HFF-Myc (cell line): ENCODE measurements around the gene CNPY1.

ENCODE experiments used
- DNase-seq: peaks from one replicate; pipeline ENCODE4 v3.0.0-alpha.2; 2011; ENCODE audit warnings: low read depth; ENCODE audit errors: extremely low read depth
- H3K4me3 ChIP-seq: replicated peaks from 2 replicates; pipeline ENCODE4 v1.5.1; 2011; ENCODE audit warnings: low read depth, mild to moderate bottlenecking, control low read depth, low read length
- TF ChIP-seq, protein P1 (sequence below): IDR thresholded peaks from 2 replicates; pipeline ENCODE4 v1.5.1; 2012; ENCODE audit warnings: mild to moderate bottlenecking, low read depth, low read length, control low read depth; ENCODE audit errors: missing control alignments

Gene CNPY1

DNA sequence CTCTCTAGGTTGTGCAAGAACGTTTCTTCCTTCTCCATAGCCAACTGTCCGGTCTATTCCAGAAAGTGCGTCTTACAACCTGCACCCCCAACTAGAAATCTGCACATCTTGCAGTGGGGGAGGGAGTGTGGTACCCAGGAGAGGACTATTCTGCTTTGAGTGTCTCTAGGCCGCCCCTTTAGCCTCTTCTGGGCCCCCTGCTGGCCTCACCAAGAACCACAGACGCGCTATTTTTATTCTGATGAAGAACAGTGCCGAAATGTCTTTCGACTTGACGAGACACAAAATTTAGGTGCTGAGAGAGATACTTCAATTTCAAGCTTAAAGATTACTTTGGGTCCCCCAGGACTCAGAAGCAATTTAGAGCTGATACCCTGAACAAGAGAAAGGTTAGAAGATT lies 1.0 kb downstream of the CNPY1 start:
- H3K4me3 ChIP-seq: no peak overlapping the region
- no peak for DNase-seq
- TF ChIP-seq, protein P1, sequence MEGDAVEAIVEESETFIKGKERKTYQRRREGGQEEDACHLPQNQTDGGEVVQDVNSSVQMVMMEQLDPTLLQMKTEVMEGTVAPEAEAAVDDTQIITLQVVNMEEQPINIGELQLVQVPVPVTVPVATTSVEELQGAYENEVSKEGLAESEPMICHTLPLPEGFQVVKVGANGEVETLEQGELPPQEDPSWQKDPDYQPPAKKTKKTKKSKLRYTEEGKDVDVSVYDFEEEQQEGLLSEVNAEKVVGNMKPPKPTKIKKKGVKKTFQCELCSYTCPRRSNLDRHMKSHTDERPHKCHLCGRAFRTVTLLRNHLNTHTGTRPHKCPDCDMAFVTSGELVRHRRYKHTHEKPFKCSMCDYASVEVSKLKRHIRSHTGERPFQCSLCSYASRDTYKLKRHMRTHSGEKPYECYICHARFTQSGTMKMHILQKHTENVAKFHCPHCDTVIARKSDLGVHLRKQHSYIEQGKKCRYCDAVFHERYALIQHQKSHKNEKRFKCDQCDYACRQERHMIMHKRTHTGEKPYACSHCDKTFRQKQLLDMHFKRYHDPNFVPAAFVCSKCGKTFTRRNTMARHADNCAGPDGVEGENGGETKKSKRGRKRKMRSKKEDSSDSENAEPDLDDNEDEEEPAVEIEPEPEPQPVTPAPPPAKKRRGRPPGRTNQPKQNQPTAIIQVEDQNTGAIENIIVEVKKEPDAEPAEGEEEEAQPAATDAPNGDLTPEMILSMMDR: peak; percentile 32

DNA sequence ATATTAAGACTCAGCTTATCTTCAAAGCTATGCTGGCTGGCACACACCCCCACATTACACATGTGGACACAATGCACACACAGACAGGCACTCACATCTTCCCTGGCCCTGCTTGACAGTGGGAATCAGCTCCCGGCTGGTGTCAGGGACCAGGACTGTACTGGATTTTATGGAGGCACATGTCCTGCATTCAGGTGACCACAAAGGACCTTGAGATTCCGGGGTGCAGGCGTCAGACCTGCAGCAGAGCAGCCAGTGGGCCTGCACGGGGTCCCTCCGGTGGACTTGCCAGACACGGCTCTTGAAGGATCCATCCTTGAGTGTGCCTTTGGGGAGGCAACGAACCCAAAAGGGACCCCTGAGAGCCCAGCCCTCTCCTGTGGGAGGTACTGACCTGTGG lies 1.9 kb downstream of the CNPY1 start:
- TF ChIP-seq, protein P1: no peak
- no peak overlapping the region for H3K4me3 ChIP-seq
- DNase-seq: no peak

DNA sequence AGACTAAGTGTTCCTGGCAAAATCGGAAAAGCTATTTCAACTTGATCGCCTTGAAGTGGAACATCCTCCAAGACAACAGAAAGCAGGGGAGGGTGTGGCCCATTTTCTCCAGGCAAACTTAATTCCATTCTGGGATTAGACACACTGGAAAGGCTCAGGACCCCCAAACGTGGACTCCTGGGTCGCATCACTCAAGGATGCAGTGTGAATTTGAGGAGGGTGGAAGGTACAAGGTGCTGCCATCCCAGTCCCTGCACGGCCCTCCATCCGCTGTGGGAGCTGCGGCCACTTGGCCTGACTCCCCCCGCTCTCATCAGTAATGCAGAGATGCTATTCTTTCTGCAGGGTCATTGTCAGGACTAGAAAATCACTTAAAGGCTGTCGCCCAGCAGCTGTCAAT lies 2.4 kb downstream of the CNPY1 start:
- DNase-seq: no peak
- TF ChIP-seq, protein P1: no peak
- no peak overlapping the region for H3K4me3 ChIP-seq

DNA sequence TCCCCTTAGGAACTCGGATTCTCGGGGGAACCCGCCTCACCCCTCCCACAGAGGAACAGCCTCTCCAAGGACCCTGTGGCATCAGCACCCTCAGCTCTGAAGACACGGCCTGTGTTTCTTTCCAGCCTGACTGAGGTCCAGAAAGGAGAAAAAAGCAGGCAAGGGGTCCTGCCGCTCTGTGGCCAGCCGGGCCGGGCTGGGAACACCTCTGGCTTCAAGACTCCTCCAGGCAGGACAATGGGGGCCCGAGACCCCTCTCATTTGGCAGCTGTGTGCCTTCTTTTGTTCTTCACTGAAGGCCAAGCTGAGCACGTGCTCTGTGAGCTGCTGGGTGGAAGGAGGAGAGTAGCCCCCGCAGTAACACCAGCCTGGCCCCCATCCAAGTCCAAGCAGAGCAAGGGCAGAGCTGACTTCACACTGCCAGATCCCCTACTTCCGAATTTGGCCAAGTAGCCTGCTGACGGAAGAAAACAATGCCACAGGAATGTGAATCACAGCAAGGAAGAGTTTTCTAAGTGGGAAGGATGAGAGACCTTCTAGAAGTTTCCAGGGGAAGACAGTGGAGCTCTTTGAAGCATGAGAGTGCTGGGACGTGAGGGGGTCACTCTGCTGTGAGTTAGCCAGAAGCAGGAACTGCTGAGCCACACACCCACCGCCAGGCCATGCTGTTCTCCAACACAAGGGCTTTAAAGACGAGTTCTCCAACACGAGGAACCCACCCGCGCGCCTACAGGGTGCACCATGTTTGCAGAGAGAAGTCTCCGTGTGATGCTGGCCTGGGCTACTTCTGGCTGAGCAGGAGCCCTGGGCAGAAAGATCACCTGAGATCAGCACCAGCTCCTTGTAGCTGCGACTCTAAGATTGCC lies 3.1 kb downstream of the CNPY1 start:
- no peak for DNase-seq
- TF ChIP-seq, protein P1: no peak
- H3K4me3 ChIP-seq: no peak overlapping the region

DNA sequence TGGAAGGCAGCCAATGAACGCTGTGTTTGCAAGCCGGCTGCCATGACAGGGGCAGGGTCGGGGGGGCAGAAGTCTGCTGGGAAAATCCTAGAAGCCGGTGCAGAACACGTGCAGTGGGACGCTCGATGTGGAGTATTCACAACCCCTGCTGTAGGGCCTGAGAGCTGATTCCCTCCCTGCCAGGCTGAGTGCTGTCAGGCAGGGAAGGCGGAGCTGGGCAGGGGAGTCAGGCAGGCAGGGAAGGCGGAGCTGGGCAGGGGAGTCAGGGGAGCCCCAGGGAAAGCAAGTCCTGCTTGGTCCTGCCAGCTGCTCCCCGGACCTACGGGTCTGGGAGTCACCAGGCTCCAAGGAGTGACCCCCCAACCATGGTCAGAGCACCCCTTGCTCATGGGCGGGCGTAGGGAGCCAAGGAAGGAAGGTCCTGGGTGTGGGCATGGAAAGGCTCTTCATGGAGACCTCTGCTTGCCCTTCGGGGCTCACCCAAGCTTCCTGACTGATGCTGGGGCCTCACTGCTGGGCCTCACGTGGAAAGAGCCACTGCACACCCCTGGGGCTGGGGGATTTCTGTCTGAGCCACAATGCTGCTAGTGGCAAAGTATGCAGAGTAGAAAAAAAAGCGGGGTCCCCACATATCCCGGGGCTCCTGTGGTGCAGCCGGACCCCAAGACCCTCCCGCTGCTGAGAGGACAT lies 4.2 kb downstream of the CNPY1 start:
- H3K4me3 ChIP-seq: no peak overlapping the region
- TF ChIP-seq, protein P1: no peak
- DNase-seq: no peak

DNA sequence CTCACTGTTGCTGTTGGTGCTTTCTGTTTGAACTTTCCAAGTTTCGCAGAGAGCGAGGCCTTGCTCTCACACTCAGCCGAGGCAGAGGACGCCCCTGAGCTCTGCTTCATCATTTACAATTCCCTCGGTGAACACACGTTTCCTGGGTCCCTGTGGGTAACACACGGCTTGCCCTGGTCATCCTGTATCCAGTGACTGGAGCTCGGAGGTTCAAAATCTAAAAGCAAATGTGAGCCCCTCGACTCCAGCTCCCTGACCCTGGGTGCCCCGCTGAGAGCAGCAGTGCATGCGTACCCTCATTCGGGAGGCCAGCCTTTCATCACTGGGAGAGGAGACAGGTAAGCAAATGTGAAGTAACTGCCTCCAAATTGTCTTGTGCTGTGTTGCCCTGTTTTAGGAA lies 5.8 kb downstream of the CNPY1 start:
- TF ChIP-seq, protein P1: no peak
- DNase-seq: no peak
- H3K4me3 ChIP-seq: no peak overlapping the region
